ENCODE measurements around the gene PI16.

PI16 gene

DNA sequence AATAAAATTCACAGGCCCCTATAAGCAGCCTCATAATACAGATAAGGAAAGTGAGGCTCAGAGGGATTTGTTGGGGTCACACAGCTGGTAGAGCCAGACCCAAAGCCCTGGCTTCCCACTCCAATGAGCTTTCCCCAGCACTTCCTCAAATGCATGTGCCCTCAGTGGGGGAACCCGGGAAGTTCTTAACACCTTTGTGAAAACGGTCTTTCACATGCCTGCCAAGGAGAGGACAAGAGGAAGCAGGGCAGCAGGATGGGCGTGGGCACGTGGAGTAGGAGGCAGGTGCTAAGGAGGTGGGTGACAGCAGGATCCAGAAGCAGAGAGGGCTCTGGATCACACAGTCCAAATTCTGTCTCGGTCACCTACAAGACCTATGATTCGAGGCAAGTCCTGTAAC lies 598 bp downstream of the PI16 start:
- no peak overlapping the region for H3K4me3 ChIP-seq (replicated peaks; ENCODE audit: low read depth, low read length)
- no peak for DNase-seq (ENCODE audit: extremely low read depth, insufficient read length)
- TF ChIP-seq CTCF (IDR thresholded peaks at IDR 0.05; ENCODE audit: insufficient read depth, low read length, poor library complexity, severe bottlenecking) = no peak
- no peaks in the 10 kb centered on the region; the same call in 1 of the 2 replicates for H3K27me3 ChIP-seq (replicated peaks; ENCODE audit: control insufficient read depth, insufficient read depth, low read length)
- H3K36me3 ChIP-seq (ENCODE audit: control insufficient read depth, insufficient read depth, low read length) = no peaks in the 10 kb centered on the region

DNA sequence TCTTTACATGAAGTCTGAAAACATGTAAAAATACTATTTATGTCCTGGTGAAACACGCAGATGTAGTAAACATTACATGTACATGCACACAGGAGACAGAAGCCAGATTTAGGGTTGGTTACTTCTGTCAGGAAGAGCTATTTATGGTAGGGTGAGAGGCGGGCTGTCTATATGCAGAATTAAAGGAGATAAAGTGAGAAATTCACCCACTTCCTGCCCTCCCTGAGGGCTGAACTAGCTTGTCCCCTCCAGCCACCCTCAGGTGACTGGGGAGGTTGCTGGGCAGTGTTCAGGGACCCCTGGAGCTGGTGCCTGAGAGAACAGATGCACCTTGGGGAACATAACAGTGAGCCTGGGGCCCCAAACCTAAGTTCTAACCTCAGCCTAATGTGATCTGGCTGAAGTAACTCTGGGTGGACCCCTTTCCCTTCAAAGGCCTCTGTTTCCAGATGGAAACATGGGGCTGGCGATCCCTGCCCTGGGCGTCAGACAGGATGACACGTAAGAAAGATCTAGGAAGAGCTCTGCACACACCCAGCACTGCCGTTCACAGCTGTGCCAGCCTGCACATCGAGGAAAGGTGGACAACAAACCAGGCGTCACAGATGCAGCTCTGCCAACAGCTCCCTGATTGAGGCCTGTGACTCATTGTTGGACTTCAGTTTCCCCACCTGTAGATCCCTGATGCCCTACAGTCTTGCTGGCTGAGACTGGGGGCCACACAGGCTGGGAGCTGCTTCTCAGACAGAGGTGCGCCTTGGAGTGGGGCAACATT lies 1.3 kb downstream of the PI16 start:
- Histone ChIP-seq H3K27me3 (replicated peaks; ENCODE audit: control insufficient read depth, insufficient read depth, low read length) (no peaks in the 10 kb centered on the region; the same call in 1 of the 2 replicates), H3K4me3 (replicated peaks; ENCODE audit: low read depth, low read length) (no peak overlapping the region)

GRCh38 chr6:36956446-36956820 lies 1.9 kb downstream of the PI16 start:
- TF ChIP-seq CTCF (IDR thresholded peaks at IDR 0.05; ENCODE audit: insufficient read depth, low read length, poor library complexity, severe bottlenecking) = no peak
- no peak for DNase-seq (ENCODE audit: extremely low read depth, insufficient read length)
- Histone ChIP-seq H3K36me3 (ENCODE audit: control insufficient read depth, insufficient read depth, low read length) (no peaks in the 10 kb centered on the region), H3K27me3 (replicated peaks; ENCODE audit: control insufficient read depth, insufficient read depth, low read length) (no peaks in the 10 kb centered on the region; the same call in 1 of the 2 replicates), H3K4me3 (replicated peaks; ENCODE audit: low read depth, low read length) (no peak overlapping the region)

More for the DNA sequence above, 1.3 kb downstream of the PI16 start:
- H3K36me3 ChIP-seq (ENCODE audit: control insufficient read depth, insufficient read depth, low read length) = no peaks in the 10 kb centered on the region
- DNase-seq (ENCODE audit: extremely low read depth, insufficient read length) = no peak
- TF ChIP-seq CTCF (IDR thresholded peaks at IDR 0.05; ENCODE audit: insufficient read depth, low read length, poor library complexity, severe bottlenecking) = no peak

- TF ChIP-seq CTCF (IDR thresholded peaks at IDR 0.05; ENCODE audit: insufficient read depth, low read length, poor library complexity, severe bottlenecking) = no peak
- no peak for DNase-seq (ENCODE audit: extremely low read depth, insufficient read length)
- H3K4me3 ChIP-seq (replicated peaks; ENCODE audit: low read depth, low read length) = no peak overlapping the region
- H3K36me3 ChIP-seq (ENCODE audit: control insufficient read depth, insufficient read depth, low read length) = no peaks in the 10 kb centered on the region
- H3K27me3 ChIP-seq (replicated peaks; ENCODE audit: control insufficient read depth, insufficient read depth, low read length) = no peaks in the 10 kb centered on the region; the same call in 1 of the 2 replicates
Observed at GRCh38 chr6:36957773-36958271, 3.3 kb downstream of the PI16 start.

- TF ChIP-seq CTCF (IDR thresholded peaks at IDR 0.05; ENCODE audit: insufficient read depth, low read length, poor library complexity, severe bottlenecking) = no peak
Observed at GRCh38 chr6:36958775-36959554, 4.4 kb downstream of the PI16 start.

More at GRCh38 chr6:36958775-36959554, 4.4 kb downstream of the PI16 start:
- Histone ChIP-seq H3K4me3 (replicated peaks; ENCODE audit: low read depth, low read length) (no peak overlapping the region), H3K36me3 (ENCODE audit: control insufficient read depth, insufficient read depth, low read length) (no peaks in the 10 kb centered on the region), H3K27me3 (replicated peaks; ENCODE audit: control insufficient read depth, insufficient read depth, low read length) (no peaks in the 10 kb centered on the region; the same call in 1 of the 2 replicates)
- no peak for DNase-seq (ENCODE audit: extremely low read depth, insufficient read length)

Measured in GM06990 (cell line).